Testis (tissue), 3 donors: Measurements from ENCODE around the gene ZNF212. TPM values are rescaled to one million over a fixed set of nuclear protein-coding genes. Genes with fewer than 3 reads are reported as not detected.
A peak's percentile ranks its signal among the peaks of the same experiment; 100 is the strongest.

Experiments
- DNase-seq: peaks from one replicate; pipeline ENCODE4 v3.0.0-alpha.2; 2019
- H3K27ac ChIP-seq, 2 donors: fragments of 200-600 bp; sonication (generic); one replicate each; pipeline ENCODE4 v1.5.1; 2019
- H3K27me3 ChIP-seq: fragments of 200-600 bp; sonication (generic); one replicate; pipeline ENCODE4 v1.5.1; 2019
- H3K36me3 ChIP-seq: fragments of 200-600 bp; sonication (generic); one replicate; pipeline ENCODE4 v1.5.1; 2017; ENCODE audit warnings: low read depth; ENCODE audit errors: missing control alignments
- H3K4me1 ChIP-seq: fragments of 200-600 bp; sonication (generic); one replicate; pipeline ENCODE4 v1.5.1; 2019
- H3K4me3 ChIP-seq, 2 donors: fragments of 200-600 bp; sonication (generic); one replicate each; pipeline ENCODE4 v1.5.1; 2017 to 2019
- H3K9me3 ChIP-seq: fragments of 200-600 bp; sonication (generic); one replicate; pipeline ENCODE4 v1.5.1; 2017
- POLR2A ChIP-seq: fragments of 450-650 bp; IDR thresholded peaks from one replicate; pipeline ENCODE4 v1.6.1; 2017; ENCODE audit warnings: antibody characterized with exemption, mild to moderate bottlenecking, moderate library complexity
- WGBS, 2 donors: methylation state at CpG; one replicate each; pipeline ENCODE4 v1.1.5; 2018; 5-methylcytosine and 5-hydroxymethylcytosine counted together
- intact Hi-C: fragments of 100-400 bp; cut with DNase I; formaldehyde crosslinking; loops from one replicate; pipeline ENCODE4 v1.15.1; 2023; ENCODE audit warnings: low total_unique reads
- polyA plus RNA-seq: library from polyadenylated mRNA; stranded (reverse); fragments of 350-450 nt; fragmentation: Illumina TruSeq; extraction: RNeasy Lipid Tissue Mini Kit (QIAGEN cat#74804); gene quantifications from one replicate; pipeline ENCODE4 v1.2.3, GENCODE V29; 2014; ENCODE audit warnings: low read depth, low replicate concordance; ENCODE audit not compliant: insufficient read depth
- total RNA-seq, 2 donors: library from RNA; depleted of rRNA; stranded (reverse); fragments of >200 nt; gene quantifications; one replicate each; pipeline ENCODE4 v1.2.3, GENCODE V29; 2016
- TF ChIP-seq, protein P1 (sequence below), 3 experiments: fragments of 450-650 bp in 2 of 3; fragments of 200-600 bp in 1 of 3; sonication (generic) in 1 of 3; IDR thresholded peaks; one replicate each; pipeline ENCODE4 v1.5.1; 2016 to 2019; ENCODE audit warnings: antibody characterized with exemption in 3 of 3, mild to moderate bottlenecking in 2 of 3, moderate library complexity in 1 of 3

ZNF212 gene
- total and polyA plus RNA-seq, 3 donors from 2014 or later: 17.2 to 24.2 (median 23.1) TPM

DNA sequence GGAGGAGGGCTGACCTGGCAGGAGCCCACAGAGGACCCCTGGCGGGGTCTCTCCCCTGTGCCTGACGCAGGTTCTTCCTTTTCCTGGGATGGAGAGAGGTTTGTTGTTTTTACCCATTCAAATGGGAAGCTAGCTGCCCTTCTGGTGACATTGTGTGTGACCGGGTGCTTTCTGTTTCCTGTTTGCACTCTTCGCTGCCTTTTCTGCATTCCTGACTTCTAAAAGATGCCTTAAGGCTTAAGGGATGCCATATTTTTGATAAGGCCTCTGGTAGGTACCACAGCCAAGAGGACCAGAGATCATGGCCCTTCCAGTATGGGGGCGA lies 42.8 kb downstream of the ZNF212 start:
- Histone ChIP-seq H3K9me3 (no peaks in the 10 kb centered on the region), H3K36me3 (no peaks in the 10 kb centered on the region), H3K27me3 (no peaks in the 10 kb centered on the region), H3K4me1 (no peaks in the 10 kb centered on the region), H3K4me3 (peak overlapping the region in 1 of 2 donors; percentile 26), H3K27ac (no peak overlapping the region)
- WGBS, 2 donors: 76% methylated on average over 5 of the region's 5 CpGs
- intact Hi-C loops: no loop called here
- TF ChIP-seq, protein P1, sequence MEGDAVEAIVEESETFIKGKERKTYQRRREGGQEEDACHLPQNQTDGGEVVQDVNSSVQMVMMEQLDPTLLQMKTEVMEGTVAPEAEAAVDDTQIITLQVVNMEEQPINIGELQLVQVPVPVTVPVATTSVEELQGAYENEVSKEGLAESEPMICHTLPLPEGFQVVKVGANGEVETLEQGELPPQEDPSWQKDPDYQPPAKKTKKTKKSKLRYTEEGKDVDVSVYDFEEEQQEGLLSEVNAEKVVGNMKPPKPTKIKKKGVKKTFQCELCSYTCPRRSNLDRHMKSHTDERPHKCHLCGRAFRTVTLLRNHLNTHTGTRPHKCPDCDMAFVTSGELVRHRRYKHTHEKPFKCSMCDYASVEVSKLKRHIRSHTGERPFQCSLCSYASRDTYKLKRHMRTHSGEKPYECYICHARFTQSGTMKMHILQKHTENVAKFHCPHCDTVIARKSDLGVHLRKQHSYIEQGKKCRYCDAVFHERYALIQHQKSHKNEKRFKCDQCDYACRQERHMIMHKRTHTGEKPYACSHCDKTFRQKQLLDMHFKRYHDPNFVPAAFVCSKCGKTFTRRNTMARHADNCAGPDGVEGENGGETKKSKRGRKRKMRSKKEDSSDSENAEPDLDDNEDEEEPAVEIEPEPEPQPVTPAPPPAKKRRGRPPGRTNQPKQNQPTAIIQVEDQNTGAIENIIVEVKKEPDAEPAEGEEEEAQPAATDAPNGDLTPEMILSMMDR (IDR thresholded peaks at IDR 0.05): no peak
- no peak for TF ChIP-seq POLR2A
- DNase-seq: no peak

DNA sequence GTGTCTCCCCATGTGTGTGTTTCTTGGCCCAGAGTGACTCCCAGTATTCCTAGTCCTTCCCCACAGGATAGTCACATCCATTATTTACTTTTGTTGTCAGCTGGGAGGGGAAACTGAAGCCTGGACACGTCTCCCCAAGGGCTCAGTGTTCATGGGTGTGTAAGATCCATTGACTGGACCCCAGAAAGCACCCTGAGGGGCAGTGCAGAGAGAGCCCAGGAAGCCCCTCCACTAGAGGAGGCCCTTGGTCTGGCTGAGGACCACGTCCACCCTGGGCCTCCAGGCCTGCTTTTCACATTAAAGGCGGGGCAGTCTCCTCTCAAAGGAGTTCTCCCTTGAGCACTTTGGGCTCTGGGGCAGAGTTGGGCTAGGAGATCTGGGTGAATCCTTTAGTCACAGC lies 43.9 kb downstream of the ZNF212 start:
- DNase-seq: no peak
- H3K36me3 ChIP-seq: no peaks in the 10 kb centered on the region
- H3K4me1 ChIP-seq: no peaks in the 10 kb centered on the region
- H3K4me3 ChIP-seq: no peak overlapping the region
- intact Hi-C loops: no loop called here
- WGBS, 2 donors: 84 to 100% methylated on average over 1 to 3 of the region's 3 CpGs
- no peak overlapping the region for H3K27ac ChIP-seq
- H3K27me3 ChIP-seq: no peaks in the 10 kb centered on the region
- TF ChIP-seq, protein P1 (IDR thresholded peaks at IDR 0.05): no peak
- no peak for TF ChIP-seq POLR2A
- H3K9me3 ChIP-seq: no peaks in the 10 kb centered on the region

DNA sequence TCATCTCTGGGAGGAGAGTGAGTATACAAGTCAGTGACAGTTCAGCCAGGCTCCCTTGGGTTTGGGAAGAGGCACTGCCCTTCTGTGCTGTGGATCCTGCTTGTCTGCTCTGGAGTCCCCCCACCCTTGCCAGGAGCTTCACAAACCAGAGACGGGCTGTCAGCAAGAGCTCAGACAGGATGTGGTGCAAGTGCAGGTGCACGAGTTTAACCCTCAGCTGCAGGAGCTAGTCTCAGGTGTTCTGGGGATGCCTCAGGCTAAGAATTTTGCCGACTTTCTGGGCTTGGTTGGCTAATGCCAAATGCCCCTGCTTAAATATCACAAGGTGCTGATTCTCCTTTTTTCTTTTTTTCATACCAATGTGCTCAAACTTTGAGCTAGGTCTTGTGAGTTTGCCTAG lies 44.9 kb downstream of the ZNF212 start:
- Histone ChIP-seq H3K4me3 (no peak overlapping the region), H3K36me3 (no peaks in the 10 kb centered on the region), H3K4me1 (no peaks in the 10 kb centered on the region), H3K9me3 (no peaks in the 10 kb centered on the region), H3K27ac (no peak overlapping the region), H3K27me3 (no peaks in the 10 kb centered on the region)
- DNase-seq: no peak
- TF ChIP-seq, protein P1 (IDR thresholded peaks at IDR 0.05): no peak
- no peak for TF ChIP-seq POLR2A
- intact Hi-C loops: no loop called here
- 48 to 54% methylated on average over 3 of the region's 3 CpGs for WGBS, 2 donors

- Histone ChIP-seq H3K4me1 (no peaks in the 10 kb centered on the region), H3K4me3 (peak overlapping the region; percentile 59 to 62), H3K27ac (peak overlapping the region in 1 of 2 donors; percentile 51), H3K36me3 (no peaks in the 10 kb centered on the region), H3K27me3 (no peaks in the 10 kb centered on the region), H3K9me3 (no peaks in the 10 kb centered on the region)
- DNase-seq: peak; percentile 95
- WGBS, 2 donors: 4 to 40% methylated on average over 1 to 53 of the region's 66 CpGs
- TF ChIP-seq, protein P1 (IDR thresholded peaks at IDR 0.05): no peak
- no peak for TF ChIP-seq POLR2A
- intact Hi-C loops: no loop called here
Observed at GRCh38 chr7:149284850-149285585, 45.6 kb downstream of the ZNF212 start.

DNA sequence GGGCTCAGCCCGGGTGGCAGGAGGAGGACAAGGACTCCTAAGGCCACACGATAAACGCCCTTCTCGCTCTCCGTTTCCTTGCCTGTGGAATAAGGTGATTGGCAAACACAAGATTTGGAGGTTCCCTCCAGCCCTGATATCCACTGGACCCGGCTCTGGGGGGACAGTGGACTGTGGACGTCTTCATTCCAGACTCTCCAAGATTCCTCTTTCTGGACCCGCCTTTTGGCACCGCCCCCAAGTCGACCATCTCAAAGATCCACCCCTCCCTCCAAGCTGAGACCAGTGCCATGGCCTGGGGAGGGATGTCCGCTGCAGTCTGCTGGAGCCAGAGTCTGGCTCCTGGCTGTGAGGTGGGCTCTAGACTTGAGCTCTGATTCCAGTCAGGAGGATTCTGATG lies 46.2 kb downstream of the ZNF212 start:
- TF ChIP-seq, protein P1 (IDR thresholded peaks at IDR 0.05): no peak
- no peak for TF ChIP-seq POLR2A
- Histone ChIP-seq H3K4me1 (no peaks in the 10 kb centered on the region), H3K9me3 (no peaks in the 10 kb centered on the region), H3K27me3 (no peaks in the 10 kb centered on the region), H3K4me3 (peak overlapping the region; percentile 59 to 62), H3K27ac (peak overlapping the region in 1 of 2 donors; percentile 51), H3K36me3 (no peaks in the 10 kb centered on the region)
- no peak for DNase-seq
- 0 to 7% methylated on average over 3 to 11 of the region's 11 CpGs for WGBS, 2 donors
- intact Hi-C loops: no loop called here
